RWPE2 (cell line): Measurements from ENCODE around the gene SCARB1.

Experiments used
- ATAC-seq: fragments of 200-7000 bp; cut with Tn5 transposase; 3 replicates; pipeline ENCODE4 v1.9.1; 2021; ENCODE audit warnings: low read depth
- DNase-seq: peaks from one replicate; pipeline ENCODE4 v3.0.0-alpha.2; 2020; ENCODE audit warnings: low spot score
- H3K27ac ChIP-seq: fragments of 450-650 bp; 2 replicates; pipeline ENCODE4 v1.5.1; 2017; ENCODE audit warnings: mild to moderate bottlenecking; ENCODE audit not compliant: poor library complexity, severe bottlenecking
- H3K27me3 ChIP-seq: fragments of 250-450 bp; sonication (Bioruptor Pico); 2 replicates; pipeline ENCODE4 v1.5.1; 2021; ENCODE audit warnings: mild to moderate bottlenecking, moderate library complexity; ENCODE audit not compliant: insufficient read depth, poor library complexity, severe bottlenecking
- H3K36me3 ChIP-seq: fragments of 250-450 bp; sonication (Bioruptor Pico); 2 replicates; pipeline ENCODE4 v1.5.1; 2020; ENCODE audit warnings: low read depth, mild to moderate bottlenecking, moderate library complexity
- H3K4me1 ChIP-seq: fragments of 250-450 bp; sonication (Bioruptor Pico); 2 replicates; pipeline ENCODE4 v1.5.1; 2021; ENCODE audit warnings: mild to moderate bottlenecking, moderate library complexity; ENCODE audit not compliant: insufficient read depth, poor library complexity, severe bottlenecking
- H3K4me3 ChIP-seq: fragments of 250-450 bp; sonication (Bioruptor Pico); 2 replicates; pipeline ENCODE4 v1.5.1; 2021; ENCODE audit warnings: mild to moderate bottlenecking, moderate library complexity; ENCODE audit not compliant: severe bottlenecking
- H3K9me3 ChIP-seq: fragments of 250-450 bp; sonication (Bioruptor Pico); 2 replicates; pipeline ENCODE4 v1.5.1; 2021; ENCODE audit warnings: mild to moderate bottlenecking, moderate library complexity; ENCODE audit not compliant: severe bottlenecking
- CTCF ChIP-seq: fragments of 450-650 bp; IDR thresholded peaks from one replicate; pipeline ENCODE4 v1.5.1; 2017; ENCODE audit warnings: mild to moderate bottlenecking, moderate library complexity; ENCODE audit not compliant: poor library complexity, severe bottlenecking

SCARB1 gene

GRCh38 chr12:124761871-124762270 lies 101.8 kb downstream of the SCARB1 start:
- DNase-seq, result no peak
- no peaks in the 10 kb centered on the region for H3K27me3 ChIP-seq
- H3K27ac ChIP-seq, result no peak overlapping the region
- H3K9me3 ChIP-seq, result peaks cover 7% of the 10 kb centered on the region
- TF ChIP-seq CTCF, result no peak
- H3K4me3 ChIP-seq, result no peak overlapping the region
- no peaks in the 10 kb centered on the region for H3K36me3 ChIP-seq
- no peaks in the 10 kb centered on the region for H3K4me1 ChIP-seq
- ATAC-seq, result no peak

DNA sequence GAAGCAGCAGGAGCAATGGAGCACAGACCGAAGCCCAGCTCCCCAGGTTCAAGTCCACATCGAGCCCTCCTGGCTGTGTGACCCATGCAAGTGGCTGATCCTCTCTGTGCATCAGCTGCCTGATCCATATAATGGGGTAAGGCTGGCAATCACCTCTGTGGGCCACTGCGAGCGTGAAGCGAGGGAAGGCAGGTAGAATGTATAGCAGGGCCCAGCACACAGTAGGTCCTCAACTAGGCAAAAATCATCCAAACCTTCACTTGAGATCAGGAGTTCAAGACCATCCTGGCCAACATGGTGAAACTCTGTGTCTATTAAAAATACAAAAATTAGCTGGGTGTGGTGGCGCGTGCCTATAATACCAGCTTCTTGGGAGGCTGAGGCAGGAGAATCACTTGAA lies 102.6 kb downstream of the SCARB1 start:
- no peak for TF ChIP-seq CTCF
- Histone ChIP-seq H3K9me3 (peaks cover 7% of the 10 kb centered on the region), H3K36me3 (no peaks in the 10 kb centered on the region), H3K4me3 (no peak overlapping the region), H3K27ac (no peak overlapping the region), H3K4me1 (no peaks in the 10 kb centered on the region), H3K27me3 (no peaks in the 10 kb centered on the region)
- ATAC-seq (no peak), DNase-seq (no peak)

DNA sequence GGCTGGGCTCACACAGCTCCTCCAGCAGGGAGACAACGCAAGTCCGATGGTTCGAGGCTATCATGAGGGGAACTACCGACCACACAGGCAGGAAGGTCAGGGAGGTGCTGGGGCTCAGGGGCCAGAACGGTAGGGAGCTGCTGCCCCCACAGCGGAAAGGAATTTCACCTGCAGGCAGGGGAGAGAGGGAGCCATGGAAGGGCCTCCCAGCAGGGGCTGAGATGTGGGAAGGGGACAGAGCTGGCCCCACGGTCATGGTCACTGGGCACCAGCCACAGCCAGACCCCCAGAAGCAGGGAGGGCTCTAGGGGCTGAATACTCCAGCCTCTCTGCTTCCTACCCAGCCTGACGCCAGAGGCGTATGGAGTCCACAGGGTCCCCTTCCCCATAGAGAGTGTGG lies 103.1 kb downstream of the SCARB1 start:
- H3K4me3 ChIP-seq, result no peak overlapping the region
- H3K27ac ChIP-seq, result no peak overlapping the region

GRCh38 chr12:124759841-124760503 lies 103.7 kb downstream of the SCARB1 start:
- 0 out of 3 replicates have a peak, but pooled peaks have one; percentile 15 for ATAC-seq
- H3K4me1 ChIP-seq, result peaks cover 6% of the 10 kb centered on the region
- DNase-seq, result no peak
- H3K27me3 ChIP-seq, result no peaks in the 10 kb centered on the region
- H3K4me3 ChIP-seq, result no peak overlapping the region
- TF ChIP-seq CTCF, result no peak
- H3K36me3 ChIP-seq, result no peaks in the 10 kb centered on the region
- H3K9me3 ChIP-seq, result peaks cover 7% of the 10 kb centered on the region
- H3K27ac ChIP-seq, result no peak overlapping the region

More for the DNA sequence above, 103.1 kb downstream of the SCARB1 start:
- Histone ChIP-seq H3K36me3 (no peaks in the 10 kb centered on the region), H3K9me3 (peaks cover 7% of the 10 kb centered on the region), H3K4me1 (no peaks in the 10 kb centered on the region), H3K27me3 (no peaks in the 10 kb centered on the region)
- TF ChIP-seq CTCF, result no peak
- no peak for ATAC-seq
- no peak for DNase-seq
